Right forelimb (tissue), 1 donor: ENCODE results near the gene SLFN5.
"Not testable (repeated sequence)": the region's sequence is repeated elsewhere in the genome, so short reads cannot be mapped to it uniquely, and the experiment has no call there.

Experiments
- DNase-seq: peaks from one replicate; pipeline ENCODE4 v3.0.0-alpha.2; 2018

The SLFN5 gene

DNA sequence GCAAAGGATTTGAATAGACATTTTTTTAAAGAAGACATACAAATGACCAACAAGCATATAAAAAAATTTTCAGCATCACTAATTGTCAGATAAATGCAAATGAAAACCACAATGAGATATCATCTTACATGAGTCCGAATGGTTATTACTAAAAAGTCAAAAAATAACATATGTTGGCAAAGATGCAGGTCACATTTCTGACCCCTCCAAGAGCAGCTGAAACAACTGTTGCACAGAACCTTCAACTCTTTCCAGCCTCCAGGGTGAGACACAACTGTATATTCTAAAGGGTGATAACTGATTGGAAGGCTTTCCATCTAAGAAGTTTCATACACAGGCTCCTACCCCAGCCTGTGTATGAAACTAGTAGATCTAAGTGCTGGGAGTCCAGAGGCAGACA lies 51.9 kb downstream of the SLFN5 start:
- no peak for DNase-seq

DNA sequence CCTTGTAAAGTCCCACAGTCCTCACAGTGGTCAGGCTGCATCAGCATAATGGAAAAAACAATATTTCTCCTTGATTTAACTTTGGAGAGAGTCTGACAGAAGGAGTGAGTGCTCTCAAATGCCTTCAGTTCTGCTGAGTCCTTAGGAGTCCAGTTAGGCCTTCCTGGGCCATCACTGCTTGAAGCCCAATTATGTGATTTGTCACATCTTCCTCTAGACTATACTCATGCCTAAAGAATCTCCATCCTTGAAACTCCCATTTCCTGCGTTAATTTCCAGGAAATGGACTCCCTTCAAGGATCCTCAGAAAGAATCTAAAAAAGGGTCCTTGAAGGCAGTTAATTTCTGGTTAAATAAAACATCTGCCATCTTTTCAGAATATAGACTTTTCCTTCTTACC lies 52.8 kb downstream of the SLFN5 start:
- no peak for DNase-seq

DNA sequence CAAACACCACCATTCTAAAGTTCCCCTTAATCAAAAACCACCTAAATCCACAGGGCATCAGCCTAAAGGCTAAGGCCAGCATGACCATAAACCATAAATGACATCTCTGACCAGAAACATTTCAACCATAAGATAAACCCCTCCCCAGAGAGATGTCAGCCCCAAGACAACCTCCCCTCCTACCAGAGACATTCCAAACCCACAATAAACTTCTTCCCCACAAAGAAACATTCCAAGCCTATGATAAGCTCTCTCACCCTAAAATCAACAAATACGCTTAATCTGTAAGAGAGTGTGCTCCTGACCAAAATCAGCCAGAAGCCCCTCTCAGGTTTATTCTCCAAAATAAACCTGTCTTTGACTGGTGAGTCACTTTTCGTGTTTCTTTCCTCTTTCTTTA lies 54.8 kb downstream of the SLFN5 start:
- DNase-seq = no peak

- no peak for DNase-seq
Observed at GRCh38 chr17:35298639-35299038, 55.8 kb downstream of the SLFN5 start.

GRCh38 chr17:35299135-35299534 lies 56.3 kb downstream of the SLFN5 start:
- no peak for DNase-seq

DNA sequence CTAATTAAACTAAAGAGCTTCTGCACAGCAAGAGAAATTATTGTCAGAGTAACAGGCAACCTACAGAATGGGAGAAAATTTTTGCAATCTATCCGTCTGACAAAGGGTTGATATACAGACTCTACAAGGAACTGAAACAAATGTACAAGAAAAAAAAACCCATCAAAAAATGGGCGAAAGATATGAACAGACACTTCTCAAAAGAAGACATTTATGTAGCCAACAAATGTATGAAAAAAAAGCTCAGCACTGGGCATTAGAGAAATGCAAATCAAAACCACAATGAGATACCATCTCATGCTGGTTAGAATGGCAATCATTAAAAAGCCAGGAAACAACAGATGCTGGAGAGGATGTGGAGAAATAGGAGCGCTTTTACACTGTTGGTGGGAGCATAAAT lies 66.5 kb downstream of the SLFN5 start:
- DNase-seq = not testable (repeated sequence)

DNA sequence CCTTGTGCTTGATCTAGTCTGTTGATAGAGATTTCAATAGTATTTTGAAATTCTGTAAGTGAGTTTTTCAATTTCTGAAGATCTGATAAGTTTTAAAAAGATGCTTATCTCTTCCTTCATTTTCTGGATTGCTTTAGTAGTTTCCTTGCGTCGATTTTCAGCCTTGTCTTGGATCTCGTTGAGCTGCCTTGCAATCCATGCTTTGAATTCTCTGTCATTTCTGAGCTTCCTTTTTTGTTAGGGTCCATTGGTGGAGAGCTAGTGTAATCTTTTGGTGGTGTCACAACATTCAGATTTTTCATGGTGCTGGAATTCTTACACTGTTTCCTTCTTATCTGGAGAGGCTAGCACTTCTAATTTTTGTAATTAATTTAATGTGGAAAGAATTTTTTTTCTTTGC lies 69.5 kb downstream of the SLFN5 start:
- no peak for DNase-seq

- DNase-seq = peak; percentile 64
Observed at GRCh38 chr17:35312790-35313711, 70.2 kb downstream of the SLFN5 start.

DNA sequence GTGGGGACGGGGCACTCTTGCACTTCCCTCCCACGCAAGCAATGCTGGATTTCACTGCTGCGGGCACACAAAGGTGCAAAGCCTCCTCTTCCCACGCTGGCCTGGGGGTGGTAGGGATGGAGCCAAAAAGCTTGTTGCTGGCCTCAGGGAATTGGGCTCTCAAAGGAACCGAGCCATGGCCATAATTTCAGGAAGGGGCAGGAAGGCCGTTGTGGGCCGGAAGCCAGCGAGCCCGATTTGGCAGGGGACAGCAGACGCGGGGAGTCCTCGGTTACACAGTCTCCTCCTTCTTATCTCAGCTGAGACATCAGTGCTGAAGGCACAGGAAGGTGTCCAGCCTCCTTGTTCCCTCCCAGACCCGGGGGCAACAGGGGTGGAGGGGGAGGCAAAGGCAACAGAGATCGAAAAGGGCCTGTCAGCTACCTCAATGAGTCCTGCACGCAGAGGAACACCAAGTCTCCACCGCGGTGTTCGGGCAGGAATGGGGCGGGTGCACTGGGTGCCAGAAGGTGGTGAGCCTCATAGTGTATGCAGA lies 71.1 kb downstream of the SLFN5 start:
- DNase-seq = no peak

GRCh38 chr17:35314415-35315216 lies 71.7 kb downstream of the SLFN5 start:
- DNase-seq = no peak

GRCh38 chr17:35315283-35315682 lies 72.4 kb downstream of the SLFN5 start:
- no peak for DNase-seq

DNA sequence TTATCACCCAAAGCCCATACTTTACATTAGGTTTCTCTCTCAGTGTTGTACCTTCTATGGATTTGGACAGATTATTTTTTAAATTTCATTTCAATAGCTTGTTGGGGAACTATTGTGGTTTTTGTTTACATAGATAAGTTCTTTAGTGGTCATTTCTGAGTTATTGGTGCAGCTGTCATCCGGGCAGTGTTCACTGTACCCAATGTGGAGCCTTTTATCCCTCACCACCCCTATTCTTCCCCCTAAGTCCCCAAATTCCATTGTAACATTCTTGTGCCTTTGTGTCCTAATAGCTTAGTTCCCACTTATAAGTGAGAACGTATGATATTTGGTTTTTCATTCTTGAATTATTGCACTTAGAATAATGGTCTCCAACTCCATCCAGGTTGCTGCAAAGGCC lies 73.1 kb downstream of the SLFN5 start:
- no peak for DNase-seq

DNA sequence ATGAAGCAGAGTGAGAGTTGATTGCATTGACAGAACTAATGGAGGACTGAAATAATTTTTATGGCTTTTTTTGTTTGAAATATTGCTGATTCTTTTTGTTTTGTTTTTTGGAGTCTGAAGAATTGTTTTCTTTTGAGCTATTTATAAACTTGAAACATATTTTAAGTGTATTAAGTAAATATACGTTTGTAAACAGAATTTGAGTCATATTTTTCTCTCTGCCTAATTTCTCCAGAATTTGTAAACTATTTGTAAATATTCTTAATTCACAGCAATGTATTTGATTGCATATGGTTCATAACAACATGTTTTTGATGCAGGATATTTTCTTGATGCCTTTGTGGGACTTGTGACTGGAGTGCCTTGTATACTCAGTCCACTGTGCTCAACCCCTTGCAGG lies 79.9 kb downstream of the SLFN5 start:
- no peak for DNase-seq
